Measurements from ENCODE around the gene KIFC1. TPM values are rescaled to one million over a fixed set of nuclear protein-coding genes. Genes with fewer than 3 reads are reported as not detected.

The KIFC1 gene
- total and polyA plus RNA-seq, 2 experiments from 2014 or later: 4.0 to 14.4 TPM

DNA sequence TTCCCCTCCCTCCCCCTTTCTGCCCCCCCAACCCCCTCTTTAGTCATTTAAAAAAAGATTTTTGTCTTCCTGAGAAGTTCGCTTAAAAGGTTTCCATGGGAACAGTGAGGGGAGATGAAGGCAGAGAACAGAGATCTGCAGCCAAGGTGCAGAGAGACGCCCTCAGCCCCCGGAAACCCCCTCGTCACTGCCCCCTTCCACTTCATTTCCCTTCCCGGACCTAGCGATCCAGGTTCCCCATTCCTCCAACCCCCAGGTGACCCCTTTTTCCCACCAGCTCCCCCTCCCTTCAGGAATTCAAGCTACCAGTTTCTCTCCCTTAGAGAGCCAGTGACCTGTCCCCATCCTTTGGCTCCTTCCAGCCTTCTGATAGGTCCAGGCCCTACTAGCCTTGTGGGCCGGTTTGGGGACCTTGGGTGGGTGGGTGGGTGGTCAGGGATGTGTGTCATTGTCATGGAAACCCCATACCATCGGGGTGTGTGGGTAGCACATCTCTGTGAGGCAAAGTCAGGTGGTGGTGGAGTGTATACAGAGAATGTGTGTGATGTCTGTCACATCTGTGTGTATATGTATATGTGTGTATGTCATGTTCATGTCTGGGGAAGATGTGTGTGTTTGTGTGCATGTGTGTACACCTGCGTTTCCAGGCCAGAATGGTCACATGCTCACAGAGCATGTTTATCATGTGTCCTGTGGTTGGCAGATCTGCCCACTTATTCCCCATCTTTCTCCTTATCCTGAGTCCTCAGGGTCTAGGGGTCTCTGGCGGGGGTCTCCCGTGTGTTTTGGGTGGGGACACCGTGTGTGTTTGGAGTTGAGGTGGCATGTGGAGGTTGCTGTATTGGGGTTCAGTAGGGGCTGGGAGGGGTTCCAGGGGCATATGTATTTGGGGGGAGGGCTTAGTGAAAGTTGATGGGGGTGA lies 35.2 kb downstream of the KIFC1 start:
- TF ChIP-seq EZH2 (IDR thresholded peaks at IDR 0.05; ENCODE audit: insufficient read depth, poor library complexity, severe bottlenecking) (no peak), EZH2phosphoT487 (IDR thresholded peaks at IDR 0.05; ENCODE audit: insufficient read depth, low read depth) (no peak)
- Histone ChIP-seq H3K9me3 (ENCODE audit: low read depth) (no peaks in the 10 kb centered on the region), H3K36me3 (ENCODE audit: low read depth) (no peaks in the 10 kb centered on the region), H3K4me3 (peak overlapping the region; percentile 89), H3K9ac (peak overlapping the region; percentile 87), H3K4me2 (ENCODE audit: unreplicated experiment) (peak overlapping the region; percentile 87), H3F3A (ENCODE audit: insufficient read depth) (peaks cover 44% of the 10 kb centered on the region), H3K27me3 (replicated peaks; ENCODE audit: insufficient read depth) (no peaks in the 10 kb centered on the region), H3K4me1 (ENCODE audit: insufficient read depth) (peaks cover 22% of the 10 kb centered on the region), H2AFZ (peak overlapping the region; percentile 75), H3K79me2 (ENCODE audit: insufficient read depth) (peaks cover 70% of the 10 kb centered on the region), H4K20me1 (ENCODE audit: insufficient read depth) (no peaks in the 10 kb centered on the region), H3K27ac (peak overlapping the region; percentile 86), H3K9me2 (ENCODE audit: insufficient read depth) (no peaks in the 10 kb centered on the region)
- WGBS, 2 experiments (ENCODE audit: low coverage in 1 of 2, low lambda C conversion rate in 2 of 2, missing lambda C conversion rate in 2 of 2): 1 to 3% methylated on average over 12 of the region's 12 CpGs
- peak; percentile 62 for DNase-seq
- in situ Hi-C loops (cut with MboI): no loop called here

DNA sequence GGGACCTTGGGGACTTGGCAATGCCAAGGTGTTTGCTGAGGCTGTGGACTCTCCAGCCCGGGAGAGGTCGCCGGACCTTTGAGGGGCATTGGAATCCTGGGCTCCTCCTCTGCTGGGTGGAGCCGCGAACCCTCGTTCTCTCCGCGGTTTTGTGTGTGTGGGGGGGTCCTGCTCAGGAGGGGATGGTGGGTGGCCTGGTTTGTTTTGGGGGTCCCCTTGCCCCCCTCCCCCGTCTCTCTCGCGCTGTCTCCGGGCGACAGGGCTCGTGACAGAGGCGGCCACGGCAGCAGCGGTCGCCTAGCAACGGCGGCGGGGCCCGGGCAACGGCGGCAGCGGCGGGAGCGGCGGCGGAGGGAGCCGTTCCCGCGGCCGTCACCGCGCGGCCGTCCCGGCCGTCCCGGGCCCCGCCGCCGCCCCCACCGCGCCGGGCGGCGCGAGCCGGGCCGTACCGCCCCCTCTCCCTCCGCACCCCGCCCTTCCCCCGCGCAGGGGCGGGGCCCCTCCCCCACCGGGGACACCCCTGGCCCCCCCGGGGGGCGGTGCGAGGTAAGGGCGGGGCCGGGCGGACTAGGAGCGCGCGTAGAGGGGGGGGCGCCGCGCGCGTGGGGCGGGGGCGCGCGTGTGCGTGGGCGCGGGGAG lies 36.1 kb downstream of the KIFC1 start:
- H3F3A ChIP-seq (ENCODE audit: insufficient read depth): peaks cover 44% of the 10 kb centered on the region
- H3K9me2 ChIP-seq (ENCODE audit: insufficient read depth): no peaks in the 10 kb centered on the region
- no peaks in the 10 kb centered on the region for H3K9me3 ChIP-seq (ENCODE audit: low read depth)
- H3K4me2 ChIP-seq (ENCODE audit: unreplicated experiment): peak overlapping the region; percentile 87
- TF ChIP-seq EZH2 (IDR thresholded peaks at IDR 0.05; ENCODE audit: insufficient read depth, poor library complexity, severe bottlenecking) (no peak), EZH2phosphoT487 (IDR thresholded peaks at IDR 0.05; ENCODE audit: insufficient read depth, low read depth) (no peak)
- H3K79me2 ChIP-seq (ENCODE audit: insufficient read depth): peaks cover 63% of the 10 kb centered on the region
- in situ Hi-C loops (cut with MboI): no loop called here
- peak overlapping the region; percentile 53 for H2AFZ ChIP-seq
- no peaks in the 10 kb centered on the region for H4K20me1 ChIP-seq (ENCODE audit: insufficient read depth)
- no peaks in the 10 kb centered on the region for H3K36me3 ChIP-seq (ENCODE audit: low read depth)
- H3K27ac ChIP-seq: peak overlapping the region; percentile 30
- WGBS, 2 experiments (ENCODE audit: low coverage in 1 of 2, low lambda C conversion rate in 2 of 2, missing lambda C conversion rate in 2 of 2): 0 to 2% methylated on average over 8 to 22 of the region's 79 CpGs
- peaks cover 22% of the 10 kb centered on the region for H3K4me1 ChIP-seq (ENCODE audit: insufficient read depth)
- H3K4me3 ChIP-seq: peak overlapping the region; percentile 89
- peak overlapping the region; percentile 81 for H3K9ac ChIP-seq
- peak; percentile 72 for DNase-seq
- no peaks in the 10 kb centered on the region for H3K27me3 ChIP-seq (replicated peaks; ENCODE audit: insufficient read depth)

DNA sequence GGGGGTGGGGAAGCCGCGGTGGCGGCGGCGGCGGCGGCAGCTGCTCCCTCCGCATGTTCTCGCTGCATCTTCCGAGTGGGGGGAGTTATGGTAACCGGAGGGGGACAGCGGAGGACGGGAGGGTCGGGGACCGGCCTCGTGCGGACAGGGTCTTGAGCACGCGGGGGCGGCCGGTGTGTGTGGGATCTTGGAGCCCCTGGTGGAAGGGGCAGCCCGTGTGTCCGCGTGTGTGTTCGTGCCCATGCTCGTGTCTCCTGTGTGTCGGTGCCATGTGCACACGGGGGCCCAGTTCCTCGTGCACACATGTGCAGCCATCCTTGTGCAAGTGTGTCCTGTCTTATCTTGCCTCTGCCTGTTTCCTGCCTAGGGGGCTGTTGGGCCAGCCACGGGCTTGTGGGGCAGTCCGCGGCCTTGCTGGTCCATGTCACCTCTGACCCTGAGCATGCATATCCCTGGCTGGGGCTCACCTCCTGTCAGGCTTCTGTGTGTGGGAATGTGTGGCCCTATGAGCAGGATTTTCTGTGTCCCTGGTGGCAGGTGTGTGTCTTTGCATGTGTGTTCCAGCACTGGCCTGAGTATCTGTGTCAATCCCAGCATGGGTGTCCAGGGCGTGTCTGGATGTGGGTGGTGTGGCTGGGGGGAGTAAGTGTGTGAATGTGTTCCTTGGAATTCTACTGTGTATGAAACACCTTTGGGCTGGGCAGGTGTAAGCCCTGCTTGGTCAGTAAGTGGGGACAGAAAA lies 36.8 kb downstream of the KIFC1 start:
- no peak overlapping the region for H2AFZ ChIP-seq
- H3K9me3 ChIP-seq (ENCODE audit: low read depth): no peaks in the 10 kb centered on the region
- no peak overlapping the region for H3K27ac ChIP-seq
- in situ Hi-C loops (cut with MboI): no loop called here
- H3K27me3 ChIP-seq (replicated peaks; ENCODE audit: insufficient read depth): no peaks in the 10 kb centered on the region
- peak overlapping the region; percentile 64 for H3K4me2 ChIP-seq (ENCODE audit: unreplicated experiment)
- DNase-seq: peak; percentile 75
- no peaks in the 10 kb centered on the region for H4K20me1 ChIP-seq (ENCODE audit: insufficient read depth)
- H3K4me3 ChIP-seq: peak overlapping the region; percentile 89
- no peaks in the 10 kb centered on the region for H3K36me3 ChIP-seq (ENCODE audit: low read depth)
- H3K9ac ChIP-seq: peak overlapping the region; percentile 81
- 17 to 24% methylated on average over 18 to 33 of the region's 33 CpGs for WGBS, 2 experiments (ENCODE audit: low coverage in 1 of 2, low lambda C conversion rate in 2 of 2, missing lambda C conversion rate in 2 of 2)
- no peaks in the 10 kb centered on the region for H3K9me2 ChIP-seq (ENCODE audit: insufficient read depth)
- H3K79me2 ChIP-seq (ENCODE audit: insufficient read depth): peaks cover 56% of the 10 kb centered on the region
- TF ChIP-seq EZH2phosphoT487 (IDR thresholded peaks at IDR 0.05; ENCODE audit: insufficient read depth, low read depth): no peak
- no peak for TF ChIP-seq EZH2 (IDR thresholded peaks at IDR 0.05; ENCODE audit: insufficient read depth, poor library complexity, severe bottlenecking)
- peaks cover 22% of the 10 kb centered on the region for H3K4me1 ChIP-seq (ENCODE audit: insufficient read depth)
- peaks cover 41% of the 10 kb centered on the region for H3F3A ChIP-seq (ENCODE audit: insufficient read depth)
